MCF 10A (cell line): ENCODE measurements around the gene INSR. TPM values are rescaled to one million over a fixed set of nuclear protein-coding genes. Genes with fewer than 3 reads are reported as not detected.
"Not testable (repeated sequence)": the region's sequence is repeated elsewhere in the genome, so short reads cannot be mapped to it uniquely, and the experiment has no call there.

ENCODE experiments used
- BruUV-seq: library from RNA; stranded (reverse); fragments of 400-500 nt; replicated peaks from 2 replicates; lab custom pipeline; 2021; lab: Mats Ljungman, UMichigan
- CTCF ChIA-PET: fragments of 300-600 bp; sonication (Branson Sonifier 250); formaldehyde crosslinking; extraction: SDS; loops from one replicate; lab custom pipeline; 2021; ENCODE audit warnings: antibody characterized with exemption, inconsistent platforms; lab: Yijun Ruan, JAX
- POLR2A ChIA-PET: fragments of 300-600, 350-650 bp; sonication (Branson Sonifier 250); formaldehyde crosslinking; extraction: SDS; loops from one replicate; lab custom pipeline; 2020; ENCODE audit warnings: antibody characterized with exemption, inconsistent platforms; lab: Yijun Ruan, JAX
- DNase-seq: peaks from one replicate; pipeline ENCODE4 v3.0.0-alpha.2; 2018; ENCODE audit not compliant: unreplicated experiment
- H3K27ac Mint-ChIP-seq: one replicate; pipeline ENCODE4 v1.8.0; 2022; ENCODE audit warnings: mild to moderate bottlenecking, low read depth, mixed read lengths; ENCODE audit not compliant: unreplicated experiment
- H3K27me3 Mint-ChIP-seq: one replicate; pipeline ENCODE4 v1.8.0; 2022; ENCODE audit warnings: mixed read lengths; ENCODE audit not compliant: insufficient read depth, unreplicated experiment
- H3K36me3 Mint-ChIP-seq: one replicate; pipeline ENCODE4 v1.8.0; 2022; ENCODE audit warnings: mild to moderate bottlenecking, moderate library complexity, mixed read lengths; ENCODE audit not compliant: insufficient read depth, unreplicated experiment
- H3K4me1 Mint-ChIP-seq: one replicate; pipeline ENCODE4 v1.8.0; 2022; ENCODE audit warnings: mixed read lengths; ENCODE audit not compliant: insufficient read depth, unreplicated experiment
- H3K4me3 Mint-ChIP-seq: one replicate; pipeline ENCODE4 v1.8.0; 2022; ENCODE audit warnings: mild to moderate bottlenecking, moderate library complexity, mixed read lengths; ENCODE audit not compliant: unreplicated experiment
- H3K9me3 Mint-ChIP-seq: one replicate; pipeline ENCODE4 v1.8.0; 2022; ENCODE audit warnings: mixed read lengths; ENCODE audit not compliant: unreplicated experiment
- intact Hi-C: fragments of 100-400 bp; cut with micrococcal nuclease; formaldehyde crosslinking; loops from 2 replicates; pipeline ENCODE4 v1.14.1; 2022
- total RNA-seq: library from RNA; stranded (reverse); gene quantifications from 2 replicates; pipeline ENCODE4 v1.2.3, GENCODE V29; 2022
- TF ChIP-seq, protein P1 (sequence below): fragments of 200-600 bp; IDR thresholded peaks from one replicate; pipeline ENCODE4 v1.8.0; 2022; ENCODE audit warnings: antibody characterized with exemption, mild to moderate bottlenecking; ENCODE audit not compliant: unreplicated experiment

INSR gene
- total RNA-seq, 1 experiment from 2014 or later: 8.8 TPM

DNA sequence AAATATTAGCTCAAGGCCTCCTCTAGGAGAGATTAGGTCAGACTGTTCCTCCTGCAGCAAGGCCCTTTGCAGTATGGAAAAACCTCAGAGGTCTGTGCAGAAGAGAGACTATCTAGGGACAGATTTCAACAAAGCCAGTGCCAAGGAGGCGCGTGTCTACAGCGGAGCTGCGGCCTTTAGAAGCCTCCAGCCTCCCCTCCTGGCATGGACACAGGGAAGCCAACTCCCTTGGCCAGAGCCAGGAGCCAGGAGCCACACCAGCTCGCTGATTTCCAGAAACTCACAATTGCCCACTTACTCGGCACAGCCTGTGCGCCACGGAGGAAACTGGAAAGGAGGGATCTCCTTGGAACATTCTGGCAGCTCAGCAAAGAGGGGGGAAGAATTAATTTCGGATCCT is 63.4 kb downstream of the INSR start:
- no TSS peak for BruUV-seq
- H3K4me1 Mint-ChIP-seq: no peaks in the 10 kb centered on the region
- no peaks in the 10 kb centered on the region for H3K36me3 Mint-ChIP-seq
- DNase-seq: no peak
- TF ChIP-seq, protein P1, sequence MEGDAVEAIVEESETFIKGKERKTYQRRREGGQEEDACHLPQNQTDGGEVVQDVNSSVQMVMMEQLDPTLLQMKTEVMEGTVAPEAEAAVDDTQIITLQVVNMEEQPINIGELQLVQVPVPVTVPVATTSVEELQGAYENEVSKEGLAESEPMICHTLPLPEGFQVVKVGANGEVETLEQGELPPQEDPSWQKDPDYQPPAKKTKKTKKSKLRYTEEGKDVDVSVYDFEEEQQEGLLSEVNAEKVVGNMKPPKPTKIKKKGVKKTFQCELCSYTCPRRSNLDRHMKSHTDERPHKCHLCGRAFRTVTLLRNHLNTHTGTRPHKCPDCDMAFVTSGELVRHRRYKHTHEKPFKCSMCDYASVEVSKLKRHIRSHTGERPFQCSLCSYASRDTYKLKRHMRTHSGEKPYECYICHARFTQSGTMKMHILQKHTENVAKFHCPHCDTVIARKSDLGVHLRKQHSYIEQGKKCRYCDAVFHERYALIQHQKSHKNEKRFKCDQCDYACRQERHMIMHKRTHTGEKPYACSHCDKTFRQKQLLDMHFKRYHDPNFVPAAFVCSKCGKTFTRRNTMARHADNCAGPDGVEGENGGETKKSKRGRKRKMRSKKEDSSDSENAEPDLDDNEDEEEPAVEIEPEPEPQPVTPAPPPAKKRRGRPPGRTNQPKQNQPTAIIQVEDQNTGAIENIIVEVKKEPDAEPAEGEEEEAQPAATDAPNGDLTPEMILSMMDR: no peak
- H3K27ac Mint-ChIP-seq: no peak overlapping the region
- no peaks in the 10 kb centered on the region for H3K27me3 Mint-ChIP-seq
- CTCF ChIA-PET: no interaction called here
- H3K9me3 Mint-ChIP-seq: peaks cover 8% of the 10 kb centered on the region
- H3K4me3 Mint-ChIP-seq: no peak overlapping the region
- POLR2A ChIA-PET: no interaction called here
- intact Hi-C loops: no loop called here

DNA sequence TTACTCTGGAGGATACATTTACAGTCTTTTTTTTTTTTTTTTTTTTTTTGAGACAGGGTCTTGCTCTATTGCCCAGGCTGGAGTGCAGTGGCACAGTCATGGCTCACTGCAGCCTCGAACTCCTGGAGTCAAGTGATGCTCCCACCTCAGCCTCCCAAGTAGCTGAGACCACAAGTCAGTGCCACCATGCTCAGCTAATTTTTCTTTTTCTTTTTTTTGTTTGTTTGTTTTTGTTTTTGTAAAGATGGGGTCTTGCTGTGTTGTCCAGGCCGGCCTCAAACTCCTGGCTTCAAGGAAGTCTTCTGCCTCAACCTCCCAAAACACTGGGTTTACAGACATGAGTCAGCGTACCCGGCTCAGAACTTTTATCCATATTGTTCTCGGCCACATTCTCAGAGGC is 64.5 kb downstream of the INSR start:
- Mint-ChIP-seq H3K27me3 (no peaks in the 10 kb centered on the region), H3K36me3 (no peaks in the 10 kb centered on the region), H3K4me1 (no peaks in the 10 kb centered on the region), H3K9me3 (peaks cover 8% of the 10 kb centered on the region), H3K4me3 (no peak overlapping the region), H3K27ac (no peak overlapping the region)
- BruUV-seq: no TSS peak
- ChIA-PET POLR2A (interaction anchor here (0.7 kb wide), 1 partner anchor 448 kb away, joined by 3 read pairs; no protein-coding TSS in a partner anchor), CTCF (interaction anchor here (0.6 kb wide), 1 partner anchor 98 kb away, joined by 4 read pairs; no protein-coding TSS in a partner anchor)
- TF ChIP-seq, protein P1: no peak
- no peak for DNase-seq
- intact Hi-C loops: no loop called here

DNA sequence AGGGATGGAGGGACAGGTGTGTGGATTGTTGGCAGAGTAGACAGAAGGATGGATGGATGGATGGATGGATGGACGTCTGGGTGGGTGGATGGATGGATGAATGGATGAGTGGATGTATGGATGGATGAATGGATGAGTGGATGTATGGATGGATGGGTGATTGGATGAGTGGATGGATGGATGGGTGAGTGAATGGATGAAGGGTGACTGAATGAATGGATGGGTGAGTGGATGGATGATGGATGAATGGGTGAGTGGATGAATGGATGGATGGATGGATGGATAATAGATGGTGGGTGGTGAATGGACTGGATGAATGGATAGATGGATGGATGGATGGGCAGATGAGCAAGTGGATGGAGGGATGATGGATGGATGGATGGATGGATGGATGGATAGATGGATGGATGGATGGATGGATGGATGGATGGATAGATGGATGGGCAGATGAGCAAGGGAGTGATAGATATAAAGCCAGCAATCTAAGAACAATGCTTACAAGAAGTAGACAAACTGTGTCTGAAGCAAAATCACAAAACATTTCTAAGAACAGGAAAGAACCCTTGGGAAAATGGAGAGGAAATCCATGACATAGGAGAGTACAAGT is 65.2 kb downstream of the INSR start:
- ChIA-PET CTCF (no interaction called here), POLR2A (interaction anchor here (0.7 kb wide), 1 partner anchor 449 kb away, joined by 3 read pairs; no protein-coding TSS in a partner anchor)
- H3K27me3 Mint-ChIP-seq: no peaks in the 10 kb centered on the region
- H3K4me3 Mint-ChIP-seq: no peak overlapping the region
- intact Hi-C loops: no loop called here
- no peak for DNase-seq
- H3K4me1 Mint-ChIP-seq: no peaks in the 10 kb centered on the region
- H3K36me3 Mint-ChIP-seq: no peaks in the 10 kb centered on the region
- no peak overlapping the region for H3K27ac Mint-ChIP-seq
- TF ChIP-seq, protein P1: no peak
- BruUV-seq: no TSS peak
- H3K9me3 Mint-ChIP-seq: peaks cover 8% of the 10 kb centered on the region

DNA sequence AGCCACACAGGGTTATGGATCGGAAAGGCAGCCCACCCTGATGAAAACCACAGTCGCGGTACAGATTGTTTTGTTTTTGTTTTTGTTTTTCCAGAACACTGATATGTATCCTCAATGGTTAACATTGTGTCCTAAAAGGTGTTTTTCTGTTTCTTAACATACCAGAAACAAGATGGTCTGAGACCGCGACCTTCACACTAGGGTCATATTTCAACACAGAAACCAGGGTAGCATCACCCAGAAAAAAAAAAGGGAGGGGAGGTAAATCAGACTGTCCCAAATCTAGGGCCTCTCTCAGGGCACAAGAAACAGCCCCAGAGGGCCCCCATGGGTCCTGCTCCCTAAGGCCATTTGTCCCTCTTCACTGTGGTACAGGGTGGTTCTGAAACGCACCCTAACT is 66.5 kb downstream of the INSR start:
- Mint-ChIP-seq H3K4me1 (no peaks in the 10 kb centered on the region), H3K36me3 (no peaks in the 10 kb centered on the region), H3K27me3 (no peaks in the 10 kb centered on the region), H3K4me3 (no peak overlapping the region), H3K27ac (no peak overlapping the region), H3K9me3 (peaks cover 8% of the 10 kb centered on the region)
- no TSS peak for BruUV-seq
- DNase-seq: no peak
- ChIA-PET POLR2A (no interaction called here), CTCF (interaction anchor here (0.6 kb wide), 1 partner anchor 429 kb away, joined by 6 read pairs; no protein-coding TSS in a partner anchor)
- intact Hi-C loops: no loop called here
- TF ChIP-seq, protein P1: no peak

DNA sequence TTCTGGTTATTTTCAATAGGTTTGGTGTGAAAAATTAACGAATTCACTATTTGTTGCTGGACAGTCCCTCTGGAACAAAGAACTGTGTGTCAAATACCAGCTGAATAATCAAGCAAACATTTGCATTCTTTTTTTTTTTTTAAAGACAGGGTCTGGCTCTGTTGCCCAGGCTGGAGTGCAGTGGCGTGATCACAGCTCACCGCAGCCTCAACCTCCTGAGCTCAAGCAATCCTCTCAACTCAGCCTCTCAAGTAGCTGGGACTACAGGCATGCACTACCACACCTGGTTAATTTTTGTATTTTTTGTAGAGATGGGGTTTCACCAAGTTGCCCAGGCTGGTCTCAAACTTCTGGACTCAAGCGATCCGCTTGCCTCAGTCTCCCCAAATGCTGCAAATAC is 67.1 kb downstream of the INSR start:
- H3K27me3 Mint-ChIP-seq, DNase-seq, intact Hi-C loops, H3K4me1 Mint-ChIP-seq, H3K4me3 Mint-ChIP-seq, H3K36me3 Mint-ChIP-seq, H3K9me3 Mint-ChIP-seq, H3K27ac Mint-ChIP-seq, BruUV-seq: not testable (repeated sequence)
- ChIA-PET POLR2A (interaction anchor here (0.6 kb wide), 1 partner anchor 96 kb away, joined by 3 read pairs; no protein-coding TSS in a partner anchor), CTCF (interaction anchor here (0.6 kb wide), 1 partner anchor 429 kb away, joined by 6 read pairs; no protein-coding TSS in a partner anchor)
